Right lobe of liver (tissue), 4 donors: ENCODE data around the gene CRB3.

ENCODE experiments used
- CTCF ChIP-seq, 4 donors: fragments of 200-600 bp in 3 of 4; fragments of 450-650 bp in 1 of 4; IDR thresholded peaks; one replicate each; pipeline versions ENCODE4 v1.5.1 to v1.8.0; 2016 to 2022; ENCODE audit warnings: antibody characterized with exemption in 4 of 4, mild to moderate bottlenecking in 2 of 4
- POLR2A ChIP-seq: fragments of 450-650 bp; IDR thresholded peaks from one replicate; pipeline ENCODE4 v1.6.1; 2017; ENCODE audit warnings: antibody characterized with exemption, mild to moderate bottlenecking
- donor health status: DM: no; HTN: no; CAD: no.
- donor health status: DM: no; HTN: no; CAD: no.
- donor health status: DM: no; HTN: yes; CAD: no.

DNA sequence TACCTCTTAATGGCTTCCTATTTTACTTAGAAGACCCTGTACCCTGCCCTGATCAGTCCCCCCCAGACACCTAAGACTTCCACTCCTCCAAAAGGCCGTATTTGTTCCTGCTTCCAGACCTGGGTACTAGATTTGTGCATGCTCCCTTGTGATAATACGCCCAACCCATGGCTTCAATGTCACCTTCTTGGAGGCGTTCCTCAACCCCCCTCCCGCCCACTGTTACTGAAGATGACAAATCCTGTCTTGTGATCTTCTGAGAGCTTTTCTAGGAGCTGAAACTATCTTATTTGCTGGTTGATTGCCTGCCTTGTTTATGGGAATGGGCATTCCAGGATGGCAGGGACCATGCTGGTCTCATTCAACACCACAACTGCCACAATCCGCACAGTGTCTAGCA is 13.9 kb upstream of the CRB3 start:
- no peak for TF ChIP-seq CTCF (IDR thresholded peaks at IDR 0.05)
- TF ChIP-seq POLR2A = no peak
